HUDEP-2 (cell line): Measurements from ENCODE around the gene EVA1A.

Experiments
- DNase-seq, 76 experiments: peaks; one replicate each; lab custom pipeline; 2025; ENCODE audit not compliant: unreplicated experiment in 76 of 76; lab: John Stamatoyannopoulos, UW

The EVA1A gene

DNA sequence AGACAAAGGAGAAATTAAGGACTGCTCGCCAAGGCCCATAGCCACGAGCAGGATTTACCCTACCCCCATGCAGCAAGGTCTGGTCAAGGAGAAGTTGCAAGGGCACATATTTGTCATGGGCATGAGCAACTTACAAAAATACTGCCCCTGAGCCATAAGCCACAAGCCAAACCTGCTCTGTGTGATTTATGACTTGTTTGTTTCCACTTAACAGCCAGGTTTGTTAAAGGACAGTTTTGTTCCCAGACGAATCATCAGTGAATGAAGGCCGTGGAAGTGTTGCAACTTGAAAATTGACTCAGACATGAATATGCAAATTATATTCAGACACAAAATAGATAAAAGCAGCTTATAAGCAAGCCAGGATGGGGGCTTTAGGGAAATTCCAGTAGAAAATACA is 31.3 kb upstream of the EVA1A start:
- DNase-seq = no peak

DNA sequence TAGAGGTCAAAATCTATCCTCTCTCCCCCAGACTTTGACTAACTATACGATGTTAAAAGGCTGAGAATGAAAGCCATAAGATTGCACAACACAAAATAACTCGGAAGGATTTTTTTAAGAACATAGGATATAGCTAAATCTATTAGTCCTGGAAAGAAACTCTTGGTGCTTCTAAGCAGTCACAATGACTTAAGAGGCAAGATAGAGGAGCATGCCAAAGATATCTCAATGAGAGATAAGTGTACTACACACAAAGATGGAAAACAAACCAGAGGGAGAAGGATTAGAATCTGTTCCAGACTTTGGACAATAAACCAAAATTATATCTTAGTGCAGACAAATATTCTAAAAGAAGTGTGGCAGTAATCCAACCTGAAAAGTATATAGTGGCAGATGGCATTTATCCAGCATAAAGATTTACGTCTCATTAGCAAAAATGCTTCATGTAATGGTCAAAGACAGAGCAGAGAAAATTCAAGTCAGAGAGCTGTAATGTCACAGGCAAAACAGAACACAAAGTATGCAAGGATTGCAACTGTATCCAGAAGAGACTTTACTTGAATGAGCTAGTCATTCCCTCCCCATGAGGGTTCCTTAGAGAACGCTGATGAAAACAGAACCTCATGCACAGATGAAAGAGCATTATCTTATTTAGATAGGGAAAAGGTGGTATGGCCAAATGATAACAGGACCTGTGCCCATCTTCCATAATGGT is 28.8 kb upstream of the EVA1A start:
- no peak for DNase-seq

DNA sequence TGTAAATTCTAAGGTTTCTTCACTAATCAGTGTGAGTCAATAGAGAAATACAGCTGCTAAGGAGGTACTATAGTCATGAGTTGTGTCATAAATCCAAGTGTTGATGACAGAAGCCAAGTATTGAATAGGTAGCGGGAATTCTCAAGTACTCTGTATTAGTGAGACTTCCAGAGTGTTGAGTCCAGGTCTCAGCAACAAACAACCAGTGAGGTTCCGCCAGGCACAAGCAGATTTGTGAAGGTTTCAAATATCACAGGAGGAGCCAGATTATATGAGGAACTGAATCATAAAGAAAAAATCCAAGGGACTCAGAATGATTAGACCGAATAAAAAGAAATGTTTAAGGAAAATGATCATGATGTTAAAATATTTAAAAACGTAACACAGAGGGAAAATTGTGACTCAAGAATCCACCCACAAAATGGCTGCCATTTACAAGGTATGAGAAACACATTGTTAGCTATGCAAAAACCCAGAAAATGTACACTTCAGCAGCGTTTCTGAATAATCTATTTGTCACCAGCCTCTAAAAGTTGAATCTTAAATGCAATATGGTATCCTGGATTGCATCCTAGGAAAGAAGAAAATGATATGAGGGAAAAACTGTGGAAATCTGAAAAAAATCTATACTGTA is 27.3 kb upstream of the EVA1A start:
- DNase-seq = no peak

DNA sequence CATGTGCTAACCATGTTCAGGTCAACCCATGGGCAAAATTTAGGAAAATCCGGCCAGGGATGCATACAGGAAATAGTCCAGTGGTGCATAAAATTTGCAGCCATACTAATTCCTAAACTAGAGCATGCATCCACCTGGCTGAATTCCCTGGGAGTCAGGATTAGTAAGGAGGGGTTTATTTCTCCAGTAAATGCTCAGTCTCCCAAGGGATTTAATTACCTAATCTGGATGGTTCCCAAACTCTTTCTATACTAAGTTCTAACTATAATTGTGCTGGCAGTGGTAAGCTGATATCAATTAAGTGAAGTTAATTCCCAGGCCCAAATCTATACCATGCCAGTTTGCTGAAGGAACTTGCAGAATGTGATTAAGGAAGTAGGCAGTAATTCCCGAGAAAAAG is 26.2 kb upstream of the EVA1A start:
- no peak for DNase-seq

DNA sequence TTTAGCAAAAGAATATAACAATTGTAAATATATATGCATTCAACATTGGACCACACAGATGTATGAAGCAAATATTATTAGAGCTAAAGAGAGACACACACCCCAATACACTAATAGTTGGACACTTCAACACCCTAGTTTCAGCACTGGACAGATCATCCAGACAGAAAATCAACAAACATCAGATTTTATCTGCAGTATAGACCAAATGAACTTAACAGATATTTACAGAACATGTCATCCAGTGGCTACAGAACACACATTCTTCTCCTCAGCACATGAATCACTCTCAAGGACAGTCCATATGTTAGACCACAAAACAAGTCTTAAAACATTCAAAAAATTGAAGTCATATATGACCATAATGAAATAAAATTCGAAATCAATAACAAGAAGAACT is 22.1 kb upstream of the EVA1A start:
- DNase-seq = no peak

DNA sequence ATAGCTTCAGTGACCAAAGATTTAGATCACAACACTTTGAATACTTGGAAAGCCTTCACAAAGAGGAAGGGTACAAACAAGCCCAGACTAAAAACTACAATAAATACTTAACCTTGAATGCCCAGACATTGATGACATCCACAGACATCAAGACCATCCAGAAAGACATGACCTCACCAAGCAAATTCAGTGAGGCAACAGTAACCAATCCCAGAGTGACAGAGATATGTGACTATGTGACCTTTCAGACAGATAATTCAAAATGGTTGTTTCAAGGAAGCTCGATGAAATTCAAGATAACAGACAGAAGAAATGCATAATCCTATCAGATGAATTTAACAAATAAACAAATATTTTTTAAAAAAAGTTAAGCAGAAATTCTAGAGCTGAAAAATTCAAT is 19.9 kb upstream of the EVA1A start:
- DNase-seq = no peak

DNA sequence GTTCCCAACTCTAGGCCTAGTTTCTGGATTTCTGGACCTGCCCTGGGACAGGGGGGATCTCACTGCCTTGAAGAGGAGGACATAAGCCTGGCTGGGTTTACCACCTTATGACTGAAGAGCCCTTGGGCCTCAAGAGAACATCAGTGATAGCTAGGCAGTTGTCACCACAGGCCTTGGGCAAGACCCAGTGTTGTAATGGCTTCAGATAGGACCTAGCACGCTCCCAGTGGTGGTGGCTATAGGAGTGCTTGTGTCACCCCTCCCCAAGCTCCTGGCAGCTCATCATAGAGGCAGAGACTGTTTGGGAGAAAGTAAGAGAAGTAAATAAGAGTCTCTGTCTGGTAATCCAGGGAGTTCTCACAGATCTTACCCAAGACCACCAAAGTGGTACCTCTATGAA is 19.4 kb upstream of the EVA1A start:
- DNase-seq = no peak

DNA sequence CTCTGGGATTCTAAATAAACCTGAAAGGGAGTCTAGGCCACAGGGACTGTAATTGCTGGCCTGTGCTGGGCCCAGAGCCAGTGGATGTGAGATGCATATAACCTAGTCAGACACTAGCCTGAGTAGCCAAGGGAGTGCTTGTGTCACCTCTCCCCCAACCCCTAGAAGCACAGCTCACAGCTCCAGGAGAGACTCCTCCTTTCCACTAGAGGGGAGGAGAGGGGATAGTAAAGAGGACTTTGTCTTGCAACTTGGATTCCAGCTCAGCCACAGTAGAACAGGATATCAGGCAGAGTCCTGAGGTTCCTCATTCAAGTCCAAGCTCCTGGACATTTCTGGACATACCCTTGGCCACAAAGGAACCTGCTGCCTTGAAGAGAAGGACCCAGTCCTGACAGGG is 18.4 kb upstream of the EVA1A start:
- no peak for DNase-seq

DNA sequence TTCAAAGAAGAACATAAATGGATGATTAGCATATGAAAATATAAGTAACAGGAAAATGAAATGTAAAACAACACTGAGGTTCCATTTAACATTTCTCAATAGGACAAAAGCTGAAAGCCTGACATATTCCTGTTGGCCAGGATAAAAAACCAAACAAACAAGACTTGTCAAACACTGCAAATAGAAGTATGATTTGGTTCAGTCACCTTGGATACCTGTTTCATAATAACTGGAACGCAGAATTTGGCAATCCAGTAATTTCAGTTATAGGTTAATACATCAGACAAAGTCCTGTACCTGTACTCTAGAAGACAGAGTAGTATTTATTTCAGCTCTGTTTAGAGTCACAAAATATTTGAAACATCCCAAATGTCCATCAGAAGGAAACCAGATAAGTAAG is 16.5 kb upstream of the EVA1A start:
- no peak for DNase-seq

DNA sequence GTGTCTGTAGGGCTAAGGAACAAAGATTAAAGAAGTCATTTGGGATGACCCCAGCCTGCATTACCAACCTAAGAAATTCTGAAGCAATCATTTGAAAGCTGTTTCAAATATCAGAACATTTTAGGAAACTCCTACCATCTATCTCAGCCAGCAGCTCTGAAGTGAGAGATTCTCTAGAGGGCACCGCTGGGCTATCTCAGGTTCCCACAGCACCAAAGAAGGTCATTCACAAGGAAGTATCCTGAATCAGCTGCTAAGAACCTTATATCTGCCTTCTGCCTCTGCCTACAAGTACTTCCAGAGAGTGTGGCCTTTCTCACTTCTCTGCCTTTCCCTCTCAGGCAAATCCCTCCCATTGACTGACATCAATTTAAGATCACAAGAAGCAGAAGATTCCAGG is 13.4 kb upstream of the EVA1A start:
- peak in 1 of 76 experiments; percentile 2 for DNase-seq

DNA sequence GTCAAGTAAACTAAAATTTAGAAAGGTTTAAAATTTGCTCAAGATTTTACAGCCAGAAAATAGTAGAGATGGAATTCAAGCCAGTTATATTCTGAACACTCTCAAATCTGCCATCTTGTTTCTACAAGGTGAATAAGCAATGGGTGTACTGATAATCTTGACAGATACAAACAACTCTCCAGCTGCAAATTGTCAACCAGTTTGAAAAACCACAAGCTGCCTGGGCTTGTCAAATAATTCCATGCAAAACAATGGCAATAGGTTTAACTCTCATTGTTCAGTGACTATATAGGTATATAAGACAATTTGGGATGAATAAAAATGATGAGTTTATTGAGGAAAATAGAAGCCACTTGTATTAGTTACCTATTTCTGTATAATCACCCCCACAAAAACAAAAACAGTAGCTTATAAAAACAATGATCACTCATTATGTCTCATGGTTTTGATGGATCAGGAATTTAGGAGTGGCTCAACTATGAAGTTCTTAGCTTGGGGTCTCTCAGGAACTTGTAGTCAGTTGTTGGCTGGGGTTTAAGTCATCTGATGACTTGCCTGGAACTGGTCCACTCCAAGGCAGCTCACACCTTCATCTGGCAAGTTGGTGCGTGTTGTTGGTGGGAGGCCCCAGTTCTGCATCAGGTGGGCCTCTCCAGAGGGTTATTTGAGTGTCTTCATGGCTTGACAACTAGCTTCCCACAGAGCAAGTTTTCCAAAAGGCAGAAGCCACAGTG is 12.6 kb upstream of the EVA1A start:
- no peak for DNase-seq

DNA sequence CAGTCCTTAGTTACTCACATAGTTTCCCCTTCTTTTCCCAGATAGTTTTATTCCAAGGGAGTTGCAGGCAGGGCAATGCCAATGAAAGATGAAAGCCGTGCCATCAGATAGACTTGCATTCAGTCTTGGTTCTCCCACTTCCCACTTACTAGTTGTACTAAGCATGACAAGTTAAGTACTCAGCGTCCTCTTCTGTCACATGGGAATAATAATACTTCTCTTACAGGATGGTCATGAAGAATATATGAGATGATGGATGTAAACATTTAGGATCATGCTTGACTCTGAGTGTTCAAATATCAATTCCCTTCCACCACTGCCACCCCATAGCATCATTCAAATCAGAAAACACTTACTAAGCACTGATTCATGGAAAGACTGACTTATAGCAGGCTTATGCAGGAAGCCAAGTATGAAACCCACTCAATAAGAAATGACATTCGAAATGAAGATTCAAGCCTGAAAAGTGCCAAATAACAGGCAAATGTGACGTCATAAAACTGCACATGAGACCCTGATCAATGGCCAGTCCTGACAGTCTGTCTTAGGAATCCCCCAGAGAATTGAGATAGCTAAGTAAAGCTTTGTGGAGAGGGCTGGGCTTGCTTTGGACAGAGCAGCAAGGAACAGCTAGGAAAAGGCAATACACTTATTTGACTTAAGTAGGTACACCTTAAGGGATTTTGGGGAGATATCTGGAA is 11.1 kb upstream of the EVA1A start:
- DNase-seq = no peak

DNA sequence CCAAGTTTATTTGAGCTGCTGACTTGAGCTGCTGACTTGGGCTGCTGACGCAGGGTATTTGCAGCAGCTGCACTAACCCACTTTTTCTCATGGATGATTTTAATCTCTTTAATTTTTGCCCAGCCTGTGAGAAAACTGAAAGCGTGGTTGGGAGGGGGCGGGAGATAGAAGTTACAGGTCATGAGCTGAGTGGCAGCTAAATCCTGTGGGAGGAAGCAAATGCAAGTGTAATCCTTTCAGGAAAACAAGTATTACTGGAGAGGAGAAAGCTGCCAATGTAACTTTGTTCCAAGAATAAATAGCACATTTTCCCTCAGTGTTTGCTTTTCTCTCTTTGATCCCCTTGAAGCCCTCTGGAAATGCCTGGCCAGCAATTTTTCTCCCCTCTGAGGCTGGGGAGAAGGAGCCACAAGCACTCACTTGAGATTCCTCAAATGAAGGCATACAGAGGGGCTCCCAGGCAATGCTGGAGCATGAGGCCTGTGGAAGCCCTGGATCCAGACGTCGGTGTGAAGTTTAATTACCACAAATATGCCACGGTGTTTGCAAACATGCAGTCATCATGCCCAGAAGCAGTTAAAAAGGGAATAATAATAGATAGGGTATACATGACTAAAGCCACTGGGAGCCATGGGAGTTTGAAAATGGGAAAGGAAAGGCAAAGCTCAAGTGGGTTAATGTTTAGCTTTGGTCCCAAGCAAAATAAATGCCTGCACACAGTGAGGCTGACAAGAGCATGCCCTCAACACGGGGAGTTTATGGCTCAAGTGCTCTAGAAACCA is 10.4 kb upstream of the EVA1A start:
- no peak for DNase-seq

DNA sequence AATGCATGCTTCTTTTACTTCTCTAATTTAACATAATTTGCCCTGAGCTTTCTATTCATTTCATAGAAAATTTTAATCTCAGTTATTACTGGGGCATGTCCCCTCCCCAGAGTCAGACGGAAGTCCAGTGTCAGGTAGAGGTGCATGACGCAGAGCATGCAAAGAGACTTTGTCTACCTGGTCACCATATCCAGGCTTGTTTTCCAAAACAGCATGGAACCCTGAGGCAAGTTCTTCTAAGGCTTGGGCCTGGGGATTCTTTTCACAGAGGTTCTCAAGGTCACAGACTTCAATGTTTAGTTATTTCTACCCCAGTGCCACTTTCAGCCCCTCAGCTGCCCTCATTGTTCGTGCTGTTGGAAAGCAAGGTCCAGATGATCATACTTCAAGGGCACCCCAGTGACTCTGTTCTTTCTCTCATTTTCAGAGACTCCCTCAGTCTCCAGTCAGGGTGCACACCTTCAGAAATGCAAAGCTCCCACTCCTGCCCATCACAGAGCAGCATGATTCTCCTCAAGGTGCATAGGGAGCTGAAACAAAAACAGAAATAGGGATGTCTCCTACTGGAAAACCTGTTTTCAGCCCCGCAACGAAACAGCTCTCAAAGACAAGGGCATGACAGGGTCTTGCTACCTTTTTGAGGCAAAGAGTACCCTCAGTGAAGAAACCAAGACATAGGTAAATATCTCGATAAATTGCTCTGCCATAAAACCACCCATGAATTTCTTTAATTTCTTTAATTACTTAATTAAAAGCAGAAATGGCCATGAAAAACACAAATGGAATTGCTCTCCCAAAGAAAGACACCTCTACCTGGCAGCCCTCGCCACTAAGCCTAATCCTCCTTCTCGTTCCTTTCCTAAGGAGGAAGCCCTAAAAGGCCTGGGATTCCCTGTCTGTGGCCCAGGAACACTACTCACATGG is 9.5 kb upstream of the EVA1A start:
- no peak for DNase-seq

DNA sequence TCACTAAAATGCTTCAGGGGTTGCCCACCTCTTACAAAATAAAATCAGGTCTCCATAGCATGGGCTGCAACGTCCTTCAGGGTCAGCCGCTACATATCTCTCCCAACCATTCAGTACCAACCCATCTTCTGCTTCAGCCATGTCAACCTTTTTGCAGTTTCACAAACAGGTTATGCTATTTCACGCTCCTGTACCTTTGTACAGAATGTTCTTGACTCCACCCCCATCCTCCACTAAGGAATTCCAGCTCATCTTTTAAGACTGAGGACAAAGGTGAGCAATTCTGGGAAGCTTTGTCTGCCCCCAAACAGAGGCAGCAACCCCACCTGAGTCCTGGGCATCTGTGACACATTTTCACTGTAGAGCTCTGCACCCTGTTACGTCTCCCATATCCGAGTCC is 8.8 kb upstream of the EVA1A start:
- DNase-seq = no peak

DNA sequence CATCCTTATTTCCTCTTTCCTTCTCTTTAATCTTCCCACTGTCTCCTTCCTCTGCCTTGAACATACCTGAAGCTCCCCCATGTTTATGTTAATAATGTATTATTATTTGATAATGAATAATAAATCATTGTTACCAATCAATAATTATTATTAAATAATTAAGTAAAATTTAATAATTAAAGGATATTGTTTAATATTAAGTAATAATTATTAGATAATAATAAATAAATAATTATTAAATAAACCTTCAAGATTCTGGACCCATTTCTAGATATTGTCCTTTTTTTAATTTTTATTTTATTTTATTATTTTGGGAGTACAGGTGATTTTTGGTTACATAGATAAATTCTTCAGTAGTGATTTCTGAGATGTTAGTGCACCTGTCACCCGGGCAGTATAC is 7.4 kb upstream of the EVA1A start:
- DNase-seq = no peak

DNA sequence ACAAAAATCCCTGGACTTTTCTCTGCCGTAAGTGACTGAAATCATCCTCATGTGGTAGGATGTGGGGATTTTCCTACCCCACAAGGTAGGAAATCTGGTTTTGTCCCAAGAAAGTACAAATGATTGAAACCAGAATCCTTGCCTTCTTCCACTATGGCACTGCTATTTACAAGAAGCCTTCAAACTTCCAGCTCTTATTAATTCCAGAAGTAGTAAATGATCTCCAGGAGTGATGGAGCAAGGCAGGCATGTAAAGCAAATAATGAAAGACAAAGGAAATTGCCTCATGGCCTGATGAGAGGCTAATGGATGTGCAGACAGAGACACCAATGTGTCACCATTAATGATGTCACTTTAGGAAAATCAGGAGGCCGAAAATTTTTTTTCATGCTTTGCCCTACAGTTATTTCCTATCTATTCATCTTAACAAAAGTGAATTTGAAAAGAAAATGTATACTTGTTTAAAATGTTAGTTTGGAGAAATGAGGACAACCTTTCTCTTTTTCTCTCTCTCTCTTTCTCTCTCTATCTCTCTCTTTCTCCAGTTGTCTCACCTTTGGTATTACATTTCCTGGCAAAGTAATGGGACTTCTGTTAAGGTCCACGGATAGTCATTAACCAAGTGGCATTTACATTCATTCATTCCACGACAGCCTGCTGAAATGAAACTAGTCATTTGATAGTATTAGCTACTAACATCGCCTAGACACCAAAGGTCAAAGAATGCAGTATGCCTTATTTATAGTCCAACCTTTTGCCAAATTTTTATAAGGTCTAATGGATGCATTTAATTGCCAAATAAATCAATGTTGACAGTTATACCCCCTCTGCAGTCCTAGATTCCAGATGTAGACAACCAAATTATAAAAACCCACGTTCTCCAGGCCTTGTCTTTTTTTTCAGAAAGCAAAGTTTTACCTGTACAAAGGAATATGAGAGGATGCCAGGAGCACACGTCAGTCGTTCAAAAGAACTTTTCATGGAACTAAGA is 5.0 kb upstream of the EVA1A start:
- DNase-seq = no peak

DNA sequence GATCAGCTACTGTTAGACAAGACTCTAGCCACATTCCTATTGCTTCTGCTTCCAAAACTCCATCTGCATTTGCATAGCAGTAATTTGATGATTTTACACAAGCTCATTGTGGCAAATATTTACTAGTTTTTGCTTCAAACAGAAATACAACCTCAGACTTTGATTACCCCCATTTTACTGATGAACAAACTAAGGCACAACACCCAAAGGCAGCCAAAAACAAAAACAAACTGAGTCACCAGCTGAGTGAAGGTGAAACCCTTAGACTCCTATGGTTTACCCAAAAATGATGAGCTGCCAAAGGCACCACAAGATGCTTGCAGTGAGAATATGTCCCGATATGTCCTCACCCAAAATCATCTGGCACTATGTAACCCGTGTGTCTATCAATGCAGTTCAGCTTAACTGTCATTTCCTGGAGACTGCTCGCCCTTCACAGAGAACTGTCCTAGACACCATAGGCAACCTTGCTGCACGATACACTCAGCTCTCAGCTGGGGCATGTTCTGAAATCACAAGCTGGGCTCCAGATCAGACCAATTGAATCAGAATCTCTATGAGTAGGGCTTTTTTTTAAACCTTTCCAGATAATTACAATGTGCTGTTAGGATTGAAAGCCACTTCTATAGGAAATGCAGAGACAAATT is 4.1 kb upstream of the EVA1A start:
- no peak for DNase-seq
